ENCODE measurements around the gene GORAB. TPM values are rescaled to one million over a fixed set of nuclear protein-coding genes. Genes with fewer than 3 reads are reported as not detected.

GORAB gene, protein sequence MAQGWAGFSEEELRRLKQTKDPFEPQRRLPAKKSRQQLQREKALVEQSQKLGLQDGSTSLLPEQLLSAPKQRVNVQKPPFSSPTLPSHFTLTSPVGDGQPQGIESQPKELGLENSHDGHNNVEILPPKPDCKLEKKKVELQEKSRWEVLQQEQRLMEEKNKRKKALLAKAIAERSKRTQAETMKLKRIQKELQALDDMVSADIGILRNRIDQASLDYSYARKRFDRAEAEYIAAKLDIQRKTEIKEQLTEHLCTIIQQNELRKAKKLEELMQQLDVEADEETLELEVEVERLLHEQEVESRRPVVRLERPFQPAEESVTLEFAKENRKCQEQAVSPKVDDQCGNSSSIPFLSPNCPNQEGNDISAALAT
- polyA plus RNA-seq (2012; ENCODE audit: insufficient read depth, insufficient read length): 5.5 TPM

DNA sequence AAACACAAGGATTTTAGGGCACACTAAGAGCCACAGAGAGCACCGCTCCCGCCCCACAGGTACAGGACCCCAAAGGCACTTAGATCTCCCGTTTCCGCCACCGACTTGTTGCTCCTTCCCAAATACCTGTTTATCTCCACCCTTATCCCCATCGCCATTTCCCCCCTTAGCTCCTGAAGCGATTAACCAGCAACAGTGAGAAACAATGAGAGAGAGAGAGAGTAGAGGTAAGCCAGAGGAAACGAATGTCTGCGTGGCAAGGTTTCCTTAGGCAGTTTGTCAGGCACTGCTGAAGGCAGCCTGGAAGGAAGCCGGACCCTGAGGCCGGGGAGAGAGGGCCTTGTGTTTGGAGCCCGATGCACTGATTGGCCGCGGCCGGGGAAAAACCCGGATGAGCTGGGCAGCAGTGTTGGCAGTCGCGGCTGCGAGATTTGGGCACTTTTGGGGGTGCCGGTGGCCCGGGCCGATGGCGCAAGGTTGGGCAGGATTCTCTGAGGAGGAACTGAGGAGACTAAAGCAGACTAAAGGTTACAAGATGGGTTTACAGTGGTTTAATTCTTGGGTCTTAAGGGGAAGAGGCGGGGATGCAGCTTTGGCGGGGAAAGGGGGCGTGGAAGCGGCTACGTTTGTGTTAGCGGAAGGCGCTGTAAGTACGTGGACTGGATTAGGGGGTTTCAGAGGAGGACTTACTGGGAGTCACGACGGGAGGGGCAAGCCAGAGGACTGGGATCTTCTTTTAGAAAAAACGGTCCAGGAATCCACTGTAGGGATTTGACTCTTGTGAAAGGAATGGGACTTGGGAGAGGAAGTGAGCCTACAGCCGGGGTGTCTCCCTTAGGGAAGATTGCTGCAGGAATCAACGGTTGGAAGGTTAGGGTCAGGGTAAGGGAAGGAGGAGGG lies at the start of gene GORAB:
TSS of gene GORAB (plus strand) at position 409 of the 900 bp plus-strand sequence. CDS start at position 467, 58 bp downstream.
- peak within 1 kb of the TSS; percentile 76 for H3K4me3 ChIP-seq (ENCODE audit: low read length)
- peak; percentile 84 for DNase-seq (ENCODE audit: low read depth, low spot score)

DNA sequence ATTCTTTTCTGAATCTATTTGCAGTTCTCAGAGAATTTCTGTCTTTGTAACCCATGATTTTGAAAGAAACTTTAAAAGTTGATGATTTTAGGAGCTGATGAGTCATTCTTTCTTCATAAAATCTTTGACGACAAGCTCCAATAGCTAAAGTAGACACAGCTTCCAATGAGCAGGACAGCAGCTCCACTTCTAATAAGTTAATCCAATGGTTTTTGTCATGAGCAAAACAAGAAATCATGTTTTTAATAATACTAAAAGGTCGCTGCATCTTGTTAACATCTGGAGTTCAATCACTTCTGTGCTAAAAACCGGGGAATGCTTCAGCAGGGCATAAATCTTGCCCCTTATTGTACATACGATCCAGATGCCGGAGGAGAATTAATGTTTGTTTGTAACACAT lies 48.9 kb upstream of the GORAB start:
- DNase-seq (ENCODE audit: low read depth, low spot score): no peak
- no peak overlapping the region for H3K4me3 ChIP-seq (ENCODE audit: low read length)

DNA sequence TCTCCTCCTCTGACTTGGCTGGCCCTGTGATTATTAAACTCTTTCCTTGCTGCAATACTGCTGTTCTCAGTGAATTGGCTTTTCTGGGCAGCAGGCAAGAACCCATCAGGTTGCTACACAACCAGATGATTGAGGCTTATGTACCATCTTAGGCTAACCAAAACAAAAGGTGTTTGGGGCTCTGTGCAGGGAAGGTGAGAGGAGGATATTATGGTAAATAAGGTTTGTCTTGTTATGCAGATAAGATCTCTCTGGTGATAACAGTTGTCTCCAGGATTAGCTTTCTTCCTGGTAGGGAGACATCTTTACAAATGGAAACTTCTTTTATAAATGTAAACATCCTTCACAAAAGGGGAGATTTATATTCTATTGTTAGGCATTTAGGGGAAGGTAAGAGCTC lies 44.5 kb upstream of the GORAB start:
- no peak overlapping the region for H3K4me3 ChIP-seq (ENCODE audit: low read length)
- no peak for DNase-seq (ENCODE audit: low read depth, low spot score)

DNA sequence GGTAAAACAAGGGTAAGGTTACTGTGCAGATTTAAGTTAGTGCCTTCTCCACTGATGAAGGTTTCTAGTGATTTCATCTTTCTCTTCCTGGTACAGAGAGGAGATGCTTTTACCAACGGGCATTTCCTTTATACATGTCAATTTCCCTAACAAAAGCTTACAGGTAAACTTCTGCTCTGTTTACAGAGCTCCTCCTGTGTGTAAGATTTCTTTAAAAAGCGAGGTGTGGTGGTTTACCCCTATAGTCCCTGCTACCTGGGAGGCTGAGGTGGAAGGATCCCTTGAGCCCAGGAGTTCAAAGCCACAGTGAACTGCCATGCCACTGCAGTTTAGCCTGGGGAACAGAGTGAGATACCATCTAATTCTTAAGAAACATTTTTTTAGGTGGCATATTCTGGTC lies 40.7 kb upstream of the GORAB start:
- no peak for DNase-seq (ENCODE audit: low read depth, low spot score)
- no peak overlapping the region for H3K4me3 ChIP-seq (ENCODE audit: low read length)

DNA sequence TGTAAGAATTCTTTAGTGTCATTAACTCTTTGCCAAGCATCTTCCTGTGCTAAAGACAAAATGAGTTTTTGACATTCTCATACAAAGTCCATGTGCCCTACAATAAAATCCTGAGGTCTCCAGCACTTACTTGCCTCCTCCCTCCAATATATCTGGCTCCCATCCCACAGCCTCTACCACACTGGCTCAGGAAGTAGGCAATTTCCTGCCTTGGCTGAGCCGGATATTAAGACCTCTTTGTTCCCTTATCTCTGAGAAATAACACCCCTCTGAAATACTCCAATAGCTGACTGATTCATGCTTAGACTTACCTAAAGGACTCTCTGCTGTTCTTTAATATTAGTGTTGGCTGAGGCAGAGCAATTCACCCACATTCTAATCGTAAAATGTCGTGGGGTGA lies 37.6 kb upstream of the GORAB start:
- DNase-seq (ENCODE audit: low read depth, low spot score): peak; percentile 67

DNA sequence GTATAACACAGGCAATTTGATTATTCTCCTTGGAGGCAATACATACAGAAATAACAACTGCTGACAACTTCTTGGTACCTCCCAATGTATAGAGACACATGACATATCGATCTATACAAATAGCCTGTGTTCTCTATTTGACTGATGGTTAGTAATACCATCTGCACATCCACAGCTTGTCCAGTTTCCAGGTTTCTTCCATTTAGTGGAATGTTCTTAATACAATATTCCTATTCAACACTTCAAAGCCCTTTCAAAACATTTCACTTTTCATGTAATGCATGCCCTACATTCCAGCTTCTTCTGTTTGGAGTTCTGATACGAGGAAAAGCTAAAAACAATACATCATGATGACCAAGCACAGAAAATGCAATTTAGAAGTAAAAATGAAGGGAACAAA lies 37.0 kb upstream of the GORAB start:
- DNase-seq (ENCODE audit: low read depth, low spot score): no peak
- no peak overlapping the region for H3K4me3 ChIP-seq (ENCODE audit: low read length)

More for the DNA sequence above, 37.6 kb upstream of the GORAB start:
- H3K4me3 ChIP-seq (ENCODE audit: low read length): no peak overlapping the region

DNA sequence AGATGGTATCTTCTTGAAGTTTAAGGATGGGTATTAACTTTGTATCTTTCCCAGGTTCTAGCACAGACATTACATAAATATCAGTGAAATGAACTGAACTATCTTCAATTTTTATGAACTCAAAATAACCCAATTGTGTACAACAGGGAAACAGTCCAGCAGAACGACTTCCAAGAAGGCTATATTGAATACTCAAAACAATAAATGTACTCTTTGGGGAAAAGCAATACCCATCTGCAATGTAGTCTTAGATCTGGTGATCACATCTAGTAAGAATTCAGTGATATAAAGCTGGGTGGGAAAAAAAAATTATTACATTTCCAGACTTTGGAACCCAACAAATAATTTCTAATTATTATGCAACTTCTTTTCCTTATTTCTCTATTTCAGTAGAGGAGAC lies 33.1 kb upstream of the GORAB start:
- no peak for DNase-seq (ENCODE audit: low read depth, low spot score)
- H3K4me3 ChIP-seq (ENCODE audit: low read length): no peak overlapping the region

DNA sequence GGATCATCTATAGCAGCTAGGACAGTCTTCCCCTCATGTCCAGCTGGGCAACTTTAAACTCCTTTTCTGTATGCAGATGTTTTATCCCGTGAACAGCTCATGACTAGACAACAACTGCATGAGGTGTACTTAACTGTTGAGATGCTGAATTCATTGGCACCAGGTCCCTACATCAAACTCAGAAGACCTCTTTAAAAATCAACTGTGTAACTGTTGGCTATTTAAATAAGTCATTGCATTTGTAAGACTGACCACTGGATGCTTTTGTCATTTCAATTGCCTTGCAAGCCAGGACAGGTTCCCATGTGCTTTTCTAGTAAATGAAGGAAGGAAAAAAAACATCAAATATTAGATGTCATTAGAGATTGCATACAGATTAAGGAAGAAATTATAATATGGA lies 28.3 kb upstream of the GORAB start:
- no peak overlapping the region for H3K4me3 ChIP-seq (ENCODE audit: low read length)
- no peak for DNase-seq (ENCODE audit: low read depth, low spot score)

DNA sequence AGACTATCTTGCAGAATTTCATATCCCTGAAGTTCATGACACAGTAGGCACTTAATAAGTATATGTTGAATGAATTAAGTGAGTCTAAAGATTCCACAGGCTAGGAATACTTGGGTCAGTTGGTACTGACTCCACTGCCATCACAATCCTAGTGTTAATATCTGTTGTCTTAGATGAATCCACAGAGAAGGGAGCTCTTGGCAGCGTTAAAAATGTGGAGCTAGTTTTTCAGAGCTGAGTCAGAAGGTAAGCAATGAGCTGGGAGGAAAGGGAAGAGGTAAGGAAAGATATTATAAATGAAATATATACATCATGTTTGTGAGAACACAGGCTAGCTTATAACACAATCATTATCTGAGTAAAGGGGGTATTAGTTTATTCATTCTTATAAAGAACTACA lies 21.8 kb upstream of the GORAB start:
- H3K4me3 ChIP-seq (ENCODE audit: low read length): no peak overlapping the region
- no peak for DNase-seq (ENCODE audit: low read depth, low spot score)

DNA sequence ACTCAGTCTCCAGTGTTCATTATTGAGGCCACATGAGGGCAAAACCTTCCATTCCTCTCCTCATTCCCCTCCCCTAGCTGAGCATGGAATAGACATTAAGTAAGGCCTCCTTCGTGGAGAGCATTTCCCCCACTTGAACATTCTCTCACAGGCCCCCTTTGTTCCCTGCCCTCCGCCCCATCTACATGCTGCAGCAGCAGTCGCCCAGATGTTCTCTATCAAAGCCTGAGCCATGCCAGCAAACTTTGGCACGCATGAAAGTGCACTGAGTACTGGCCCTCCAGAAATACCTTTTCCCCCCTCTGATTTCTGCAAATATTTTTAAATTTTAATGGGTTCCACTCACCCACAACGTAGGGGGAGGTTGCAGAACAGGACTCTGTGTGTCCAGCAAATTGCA lies 20.9 kb upstream of the GORAB start:
- DNase-seq (ENCODE audit: low read depth, low spot score): no peak
- no peak overlapping the region for H3K4me3 ChIP-seq (ENCODE audit: low read length)

DNA sequence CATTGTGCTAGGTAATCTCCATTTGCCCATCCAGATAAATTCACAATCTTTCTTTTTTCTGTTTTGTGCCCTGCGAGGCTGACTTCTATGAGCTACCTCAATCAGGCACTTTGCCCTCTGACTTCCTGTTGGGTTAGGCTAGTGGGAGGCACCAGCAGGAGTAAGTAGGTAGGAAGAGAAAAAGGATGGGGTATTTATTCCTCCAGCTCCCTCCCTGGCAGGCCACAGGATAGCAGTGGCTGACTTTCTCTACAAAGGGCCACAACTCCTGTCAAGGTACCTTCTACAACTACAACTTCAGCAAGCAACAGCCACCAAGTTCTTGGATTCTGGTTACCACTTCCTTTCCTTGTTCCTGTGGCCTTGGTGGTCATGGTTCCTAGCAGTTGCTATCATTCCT lies 18.8 kb upstream of the GORAB start:
- H3K4me3 ChIP-seq (ENCODE audit: low read length): no peak overlapping the region
- peak; percentile 35 for DNase-seq (ENCODE audit: low read depth, low spot score)

DNA sequence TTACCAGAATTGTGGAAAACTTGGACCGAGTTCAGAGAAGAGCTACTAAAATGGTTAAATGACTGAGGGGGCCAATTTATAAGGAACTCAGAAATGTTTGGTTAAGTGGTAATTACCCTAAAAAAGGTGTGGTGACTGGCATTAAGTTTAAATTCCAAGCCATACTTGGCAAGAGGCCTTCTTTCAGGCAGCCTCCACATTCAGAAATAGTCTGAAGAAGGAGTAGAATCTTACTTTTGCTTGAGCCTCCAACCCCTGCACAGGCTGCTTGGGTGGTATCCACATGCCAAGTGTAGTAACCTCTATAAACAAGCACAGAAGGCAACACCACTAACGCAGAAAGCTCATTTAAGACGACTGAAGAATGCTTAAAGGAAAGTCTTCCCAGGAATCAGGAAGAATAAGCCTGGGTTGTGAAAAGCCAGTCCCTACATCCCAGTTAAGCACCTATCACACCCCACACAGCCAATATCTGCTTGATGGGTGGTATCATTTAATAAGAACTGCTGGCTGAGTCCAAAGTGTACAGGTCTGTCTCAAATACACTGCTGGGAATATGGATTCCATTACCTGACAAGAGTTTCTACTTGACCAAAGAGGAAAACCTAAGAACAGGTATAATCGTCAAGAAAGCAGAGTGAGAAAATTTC lies 13.7 kb upstream of the GORAB start:
- DNase-seq (ENCODE audit: low read depth, low spot score): no peak
- no peak overlapping the region for H3K4me3 ChIP-seq (ENCODE audit: low read length)

DNA sequence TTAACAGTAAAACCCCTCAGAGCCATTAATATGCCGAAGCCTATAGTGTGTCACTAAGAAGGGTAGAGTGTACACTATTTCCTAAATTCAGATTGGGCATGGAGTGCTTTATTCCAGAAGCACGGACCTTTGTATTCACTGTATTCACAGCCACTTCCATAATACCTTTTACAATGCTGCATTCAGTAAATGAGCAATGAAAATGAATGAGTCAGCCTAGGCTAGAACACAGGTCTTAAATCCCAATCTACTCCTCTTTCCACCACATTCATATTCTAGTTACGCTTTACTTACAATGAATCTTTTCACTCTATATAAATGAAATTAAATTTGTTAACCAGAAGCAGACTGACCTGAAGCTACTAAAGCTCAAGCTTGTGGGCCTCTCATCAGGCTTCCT lies 13.0 kb upstream of the GORAB start:
- no peak for DNase-seq (ENCODE audit: low read depth, low spot score)
- H3K4me3 ChIP-seq (ENCODE audit: low read length): no peak overlapping the region

DNA sequence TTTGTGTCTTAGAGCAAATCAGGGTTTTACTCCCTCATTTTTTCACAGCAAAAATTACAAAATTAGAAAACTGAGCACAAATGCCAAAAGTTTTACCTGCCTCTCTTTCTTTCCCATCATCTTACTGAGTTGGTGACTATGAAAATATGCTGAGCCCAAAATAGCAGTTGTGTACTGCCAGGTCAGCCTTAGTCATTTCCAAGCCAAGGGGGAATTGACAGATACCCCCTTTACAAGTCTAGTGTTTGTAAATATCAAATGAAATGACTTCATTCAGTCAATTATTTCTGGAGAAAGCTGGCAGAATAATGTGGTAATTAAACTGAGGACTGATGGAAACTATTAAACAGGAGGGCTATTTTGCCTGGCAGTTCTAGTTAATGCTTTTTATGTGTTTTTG lies 11.4 kb upstream of the GORAB start:
- no peak overlapping the region for H3K4me3 ChIP-seq (ENCODE audit: low read length)
- no peak for DNase-seq (ENCODE audit: low read depth, low spot score)

DNA sequence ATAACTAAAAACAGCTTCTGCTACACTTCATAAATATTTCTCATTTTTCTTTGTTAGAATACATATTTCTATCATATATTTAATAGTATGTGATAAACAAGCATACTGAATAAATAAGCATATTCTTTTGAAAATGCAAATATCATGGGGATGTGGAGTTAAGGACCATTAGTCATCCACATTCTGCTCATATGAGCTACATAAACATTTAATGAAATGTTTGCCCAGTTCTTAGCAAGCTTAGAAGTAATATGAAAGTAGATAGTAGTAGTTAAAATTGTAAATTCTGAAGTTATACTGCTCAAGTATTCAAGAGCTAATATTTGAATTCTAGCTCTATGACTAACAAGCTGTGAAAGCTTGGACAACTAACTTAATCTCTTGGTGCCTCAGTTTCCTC lies 10.1 kb upstream of the GORAB start:
- no peak overlapping the region for H3K4me3 ChIP-seq (ENCODE audit: low read length)
- no peak for DNase-seq (ENCODE audit: low read depth, low spot score)

DNA sequence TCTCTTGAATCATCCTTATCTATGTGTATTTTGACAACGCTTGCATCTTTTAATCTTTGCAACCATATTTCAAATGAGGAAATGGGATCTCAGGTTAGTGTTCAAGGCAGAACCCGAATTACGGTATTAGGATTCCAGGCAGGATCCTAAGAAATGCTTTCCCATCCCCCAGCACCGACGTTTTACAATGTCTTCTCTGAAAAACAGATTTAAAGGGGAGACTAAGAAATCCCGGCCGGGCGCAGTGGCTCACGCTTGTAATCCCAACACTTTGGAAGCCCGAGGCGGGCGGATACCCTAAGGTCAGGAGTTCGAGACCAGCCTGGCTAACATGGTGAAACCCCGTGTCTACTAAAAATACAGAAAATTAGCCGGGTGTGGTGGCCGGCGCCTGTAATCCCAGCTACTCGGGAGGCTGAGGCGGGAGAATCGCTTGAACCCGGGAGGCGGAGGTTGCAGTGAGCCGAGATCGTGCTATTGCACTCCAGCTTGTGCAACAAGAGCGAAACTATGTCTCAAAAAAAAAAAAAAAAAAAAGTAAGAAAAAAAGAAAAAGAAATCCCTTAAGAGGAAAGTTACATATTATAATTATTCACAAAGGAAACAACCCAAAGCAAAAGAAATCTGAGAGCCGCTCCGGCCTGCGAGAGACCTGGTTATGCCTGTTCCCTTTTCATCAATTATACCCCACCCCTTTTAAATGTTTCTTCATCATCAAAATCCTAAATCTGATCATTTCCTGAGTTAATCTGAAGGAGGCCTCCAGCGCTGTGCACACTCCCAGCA lies 801 bp upstream of the GORAB start:
- peak overlapping the region; percentile 76 for H3K4me3 ChIP-seq (ENCODE audit: low read length)
- DNase-seq (ENCODE audit: low read depth, low spot score): no peak

DNA sequence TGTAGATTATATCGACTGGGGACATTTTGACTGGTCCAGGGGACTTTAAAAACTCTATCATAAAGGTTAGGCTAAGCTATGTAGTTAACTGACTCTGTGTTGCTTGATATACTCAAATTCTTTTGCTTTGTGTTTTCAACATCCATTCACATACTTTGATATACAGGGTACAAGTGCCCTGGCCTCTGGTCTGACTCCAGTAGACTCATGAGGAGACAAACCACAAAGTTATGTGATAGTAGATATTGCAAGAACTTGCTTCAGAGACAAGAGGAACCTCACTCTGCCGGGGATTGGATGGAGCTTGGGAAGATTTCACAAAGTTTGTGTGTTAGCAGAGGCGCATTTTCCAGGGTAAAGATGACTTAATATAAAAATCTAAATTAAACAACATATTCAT lies 1.3 kb downstream of the GORAB start:
- DNase-seq (ENCODE audit: low read depth, low spot score): no peak
- peak overlapping the region; percentile 76 for H3K4me3 ChIP-seq (ENCODE audit: low read length)

DNA sequence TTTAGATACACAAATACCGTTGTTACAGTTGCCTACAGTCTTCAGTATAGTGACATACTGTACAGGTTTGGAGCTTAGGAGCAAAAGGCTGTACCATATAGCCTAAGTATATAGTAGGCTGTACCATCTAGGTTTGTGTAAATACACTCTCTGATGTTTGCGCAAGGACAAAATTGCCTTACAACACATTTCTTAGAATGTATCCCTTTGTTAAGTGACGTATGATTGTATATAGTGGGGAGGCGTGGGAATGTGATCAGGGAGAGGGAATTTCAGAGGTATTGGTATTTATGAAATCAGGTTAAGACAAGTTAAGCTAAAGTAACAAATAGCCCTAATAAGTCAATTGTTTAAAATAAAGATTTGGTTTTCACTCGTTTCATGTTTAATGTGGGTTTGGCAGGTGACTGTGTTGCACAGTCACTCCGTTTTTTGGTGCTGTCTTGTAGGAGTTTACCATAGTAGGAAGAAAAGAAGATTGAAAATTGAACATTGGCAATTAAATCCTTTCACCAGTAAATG lies 2.7 kb downstream of the GORAB start:
- H3K4me3 ChIP-seq (ENCODE audit: low read length): no peak overlapping the region
- DNase-seq (ENCODE audit: low read depth, low spot score): no peak

DNA sequence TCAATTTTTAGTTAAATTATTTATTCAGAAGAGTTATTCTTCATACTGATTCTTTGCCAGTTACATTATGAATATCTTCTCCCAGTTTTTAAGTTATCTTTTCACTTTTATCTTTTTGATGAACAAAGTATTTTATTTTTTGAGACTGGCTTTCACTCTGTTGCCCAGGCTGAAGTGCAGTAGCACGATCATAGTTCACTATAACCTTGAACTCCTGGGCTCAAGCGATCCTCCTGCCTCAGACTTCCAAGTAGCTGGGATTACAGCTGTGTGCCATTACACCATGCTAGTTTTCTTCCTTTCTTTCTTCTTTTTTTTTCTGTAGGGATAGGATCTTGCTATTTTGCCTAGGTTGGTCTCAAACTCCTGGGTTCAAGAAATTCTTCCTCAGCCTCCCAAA lies 3.5 kb downstream of the GORAB start:
- no peak for DNase-seq (ENCODE audit: low read depth, low spot score)
- no peak overlapping the region for H3K4me3 ChIP-seq (ENCODE audit: low read length)
